HCT116 (cell line): ENCODE results near the gene MEIOSIN. TPM values are rescaled to one million over a fixed set of nuclear protein-coding genes. Genes with fewer than 3 reads are reported as not detected.

Experiments
- ATAC-seq: fragments of 200-7000 bp; cut with Tn5 transposase; 2 replicates; pipeline ENCODE4 v1.9.1; 2020; ENCODE audit warnings: mild to moderate bottlenecking, moderate library complexity
- BruUV-seq: library from RNA; stranded (reverse); fragments of 400-500 nt; replicated peaks from 2 replicates; lab custom pipeline; 2021; lab: Mats Ljungman, UMichigan
- CTCF ChIA-PET: fragments of 300-600 bp; sonication (Branson Sonifier 250); formaldehyde crosslinking; loops from one replicate; lab custom pipeline; 2021; ENCODE audit warnings: antibody characterized with exemption; lab: Charles Lee
- POLR2A ChIA-PET: fragments of 300-600, 350-600 bp; sonication (Branson Sonifier 250); formaldehyde crosslinking; loops from one replicate; lab custom pipeline; 2021; ENCODE audit warnings: antibody characterized with exemption; lab: Charles Lee
- RAD21 ChIA-PET, 2 experiments: fragments of 300-600 bp; sonication (Branson Sonifier 250); formaldehyde crosslinking; loops; one replicate each; lab custom pipeline; 2023; ENCODE audit warnings: low total read pairs in 2 of 2; ENCODE audit not compliant: uncharacterized antibody in 2 of 2, unreplicated experiment in 2 of 2, low non-redundant PET in 1 of 2; lab: Charles Lee
- DNase-seq: peaks from one replicate; pipeline ENCODE4 v3.0.0-alpha.2; 2010; ENCODE audit warnings: low read depth, low spot score
- H2AFZ ChIP-seq: fragments of 200-600 bp; shearing (Covaris generic), sonication (generic); 2 replicates; pipeline ENCODE4 v1.6.1; 2017; ENCODE audit warnings: low read depth, mixed run types, mixed read lengths, antibody characterized with exemption, low read length; ENCODE audit not compliant: poor library complexity, severe bottlenecking
- H3K27ac ChIP-seq: 2 replicates; pipeline ENCODE4 v1.5.1; 2012; ENCODE audit warnings: low read depth, low read length
- H3K27me3 ChIP-seq: fragments of 200-600 bp; sonication (generic); 2 replicates; pipeline ENCODE4 v1.6.1; 2016; ENCODE audit warnings: mixed run types, low read length, mixed read lengths; ENCODE audit not compliant: insufficient read depth
- H3K36me3 ChIP-seq, 2 experiments: fragments of 200-500 bp in 1 of 2; fragments of 200-600 bp in 1 of 2; sonication (Bioruptor generic) in 1 of 2; sonication (generic) in 1 of 2; 2 replicates each; pipeline versions ENCODE4 v1.5.1 to v1.6.1; 2014 to 2016; ENCODE audit warnings: low read length in 2 of 2, inconsistent platforms in 1 of 2, mixed read lengths in 1 of 2, mixed run types in 1 of 2; ENCODE audit not compliant: insufficient read depth in 2 of 2, control insufficient read depth in 1 of 2
- H3K4me1 ChIP-seq, 2 experiments: fragments of 200-600 bp in 1 of 2; sonication (generic) in 1 of 2; 2 replicates each; pipeline versions ENCODE4 v1.5.1 to v1.6.1; 2012 to 2017; ENCODE audit warnings: low read length in 2 of 2, inconsistent platforms in 1 of 2, mild to moderate bottlenecking in 1 of 2, mixed read lengths in 1 of 2, mixed run types in 1 of 2, moderate library complexity in 1 of 2; ENCODE audit not compliant: insufficient read depth in 2 of 2, control insufficient read depth in 1 of 2
- H3K4me2 ChIP-seq: fragments of 200-600 bp; sonication (generic); 2 replicates; pipeline ENCODE4 v1.6.1; 2017; ENCODE audit warnings: mixed run types, low read length, mixed read lengths
- H3K4me3 ChIP-seq, 2 experiments: fragments of 200-600 bp in 1 of 2; sonication (generic) in 1 of 2; replicated peaks in 1 of 2; 2 replicates each; pipeline ENCODE4 v1.5.1; 2011 to 2016; ENCODE audit warnings: low read length in 2 of 2, control low read depth in 1 of 2, low read depth in 1 of 2, mild to moderate bottlenecking in 1 of 2, mixed read lengths in 1 of 2, mixed run types in 1 of 2
- H3K79me2 ChIP-seq: fragments of 200-600 bp; sonication (generic); 2 replicates; pipeline ENCODE4 v1.6.1; 2017; ENCODE audit warnings: mild to moderate bottlenecking, mixed run types, low read length, moderate library complexity, mixed read lengths; ENCODE audit not compliant: insufficient read depth
- H3K9ac ChIP-seq: fragments of 200-600 bp; sonication (generic); 2 replicates; pipeline ENCODE4 v1.6.1; 2016; ENCODE audit warnings: low read length, mixed read lengths
- H3K9me2 ChIP-seq: fragments of 200-600 bp; sonication (generic), shearing (Covaris generic); 2 replicates; pipeline ENCODE4 v1.6.1; 2017; ENCODE audit warnings: mixed run types, mild to moderate bottlenecking, moderate library complexity; ENCODE audit not compliant: insufficient read depth
- H3K9me3 ChIP-seq, 2 experiments: fragments of 200-500 bp in 1 of 2; fragments of 200-600 bp in 1 of 2; sonication (Bioruptor generic) in 1 of 2; sonication (generic) in 1 of 2; 2 replicates each; pipeline ENCODE4 v1.6.1; 2014 to 2017; ENCODE audit warnings: low read length in 2 of 2, mixed read lengths in 2 of 2, inconsistent platforms in 1 of 2, low read depth in 1 of 2, mild to moderate bottlenecking in 1 of 2, mixed run types in 1 of 2, moderate library complexity in 1 of 2; ENCODE audit not compliant: control insufficient read depth in 1 of 2, insufficient read depth in 1 of 2
- H4K20me1 ChIP-seq: fragments of 200-600 bp; sonication (generic), shearing (Covaris generic); 2 replicates; pipeline ENCODE4 v1.6.1; 2017; ENCODE audit warnings: mixed run types, mild to moderate bottlenecking, moderate library complexity; ENCODE audit not compliant: insufficient read depth
- CEBPB ChIP-seq: IDR thresholded peaks from 2 replicates; pipeline ENCODE4 v1.6.1; 2012; ENCODE audit warnings: low read depth
- FOSL1 ChIP-seq: IDR thresholded peaks from 2 replicates; pipeline ENCODE4 v1.6.1; 2012; ENCODE audit warnings: low read depth
- SIN3A ChIP-seq: IDR thresholded peaks from 2 replicates; pipeline ENCODE4 v1.6.1; 2012; ENCODE audit warnings: low read depth
- ZBTB33 ChIP-seq: IDR thresholded peaks from 2 replicates; pipeline ENCODE4 v1.6.1; 2011; ENCODE audit warnings: mild to moderate bottlenecking, low read length, moderate library complexity; ENCODE audit not compliant: insufficient replicate concordance; ENCODE audit errors: extremely low read depth
- intact Hi-C: fragments of 100-400 bp; cut with micrococcal nuclease; formaldehyde crosslinking; loops from 2 replicates; pipeline ENCODE4 v1.10.0; 2022
- total RNA-seq: library from RNA; stranded (reverse); gene quantifications from one replicate; pipeline ENCODE4 v1.2.1, GENCODE V29; 2021; ENCODE audit not compliant: unreplicated experiment

MEIOSIN gene
- total RNA-seq, 1 experiment from 2014 or later = 2.1 TPM

- ChIA-PET CTCF (no interaction called here), RAD21 (no interaction called here), POLR2A (no interaction called here)
- Histone ChIP-seq H3K4me2 (no peak overlapping the region), H3K9me2 (no peaks in the 10 kb centered on the region), H2AFZ (no peak overlapping the region), H4K20me1 (no peaks in the 10 kb centered on the region), H3K9ac (no peak overlapping the region), H3K79me2 (peaks cover 34% of the 10 kb centered on the region), H3K4me1 (no peaks in the 10 kb centered on the region), H3K9me3 (no peaks in the 10 kb centered on the region), H3K27me3 (no peaks in the 10 kb centered on the region), H3K4me3 (no peak overlapping the region), H3K27ac (no peak overlapping the region), H3K36me3 (peaks cover 11 to 15% of the 10 kb centered on the region in 2 experiments; a peak in 2 of 4 replicates)
- intact Hi-C loops = no loop called here
- no peak for ATAC-seq
- BruUV-seq = TSS peak; percentile 22
- TF ChIP-seq FOSL1 (no peak), CEBPB (no peak), ZBTB33 (no peak), SIN3A (no peak)
- DNase-seq = no peak
These were observed 22.7 kb upstream of the MEIOSIN start for GRCh38 chr19:45710356-45711130.
